Neural cell (in vitro differentiated cells): ENCODE measurements around the gene LRFN3.

Experiments
- CTCF ChIP-seq: fragments of 450-650 bp; IDR thresholded peaks from 2 replicates; pipeline ENCODE4 v1.5.1; 2014; ENCODE audit warnings: antibody characterized with exemption, mild to moderate bottlenecking, moderate library complexity; ENCODE audit not compliant: poor library complexity, severe bottlenecking
- EP300 ChIP-seq: fragments of 450-650 bp; conservative IDR thresholded peaks from 2 replicates; pipeline ENCODE4 v1.6.1; 2014; ENCODE audit warnings: antibody characterized with exemption, mild to moderate bottlenecking, moderate library complexity; ENCODE audit not compliant: poor library complexity, severe bottlenecking
- EZH2 ChIP-seq: fragments of 200-600, 300-800 bp; shearing (Covaris generic), sonication (generic); IDR thresholded peaks from 2 replicates; pipeline ENCODE4 v1.6.1; 2014; ENCODE audit warnings: antibody characterized with exemption, low read length, borderline replicate concordance, mild to moderate bottlenecking; ENCODE audit not compliant: insufficient read depth, poor library complexity, severe bottlenecking
- MXI1 ChIP-seq: fragments of 450-650 bp; conservative IDR thresholded peaks from 2 replicates; pipeline ENCODE4 v1.6.1; 2014; ENCODE audit warnings: antibody characterized with exemption, mild to moderate bottlenecking; ENCODE audit not compliant: poor library complexity, severe bottlenecking
- POLR2AphosphoS5 ChIP-seq: IDR thresholded peaks from 2 replicates; pipeline ENCODE4 v1.6.1; 2012
- REST ChIP-seq: IDR thresholded peaks from 2 replicates; pipeline ENCODE4 v1.6.1; 2012; ENCODE audit warnings: borderline replicate concordance
- SMC3 ChIP-seq: fragments of 450-650 bp; conservative IDR thresholded peaks from 2 replicates; pipeline ENCODE4 v1.6.1; 2014; ENCODE audit warnings: antibody characterized with exemption, mild to moderate bottlenecking, moderate library complexity; ENCODE audit not compliant: poor library complexity
- TAF1 ChIP-seq: IDR thresholded peaks from 2 replicates; pipeline ENCODE4 v1.6.1; 2012; ENCODE audit warnings: low read depth

- TF ChIP-seq CTCF, result no peak
- TF ChIP-seq EZH2, result no peak
- TF ChIP-seq POLR2AphosphoS5, result no peak
- no peak for TF ChIP-seq REST
- no peak for TF ChIP-seq EP300
- no peak for TF ChIP-seq SMC3
- TF ChIP-seq MXI1, result no peak
- TF ChIP-seq TAF1, result no peak
Observed at GRCh38 chr19:35986111-35986510, 49.9 kb downstream of the LRFN3 start.
